Keratinocyte (primary cell): ENCODE results near the gene FGF8.

Experiments used
- EZH2 ChIP-seq: IDR thresholded peaks from one replicate; pipeline ENCODE4 v1.6.1; 2012; ENCODE audit warnings: inconsistent platforms, mild to moderate bottlenecking, low read length, moderate library complexity
- TF ChIP-seq, protein P1 (sequence below), 3 experiments: IDR thresholded peaks in 1 of 3; conservative IDR thresholded peaks in 1 of 3; optimal IDR thresholded peaks in 1 of 3; 2 replicates in 2 of 3; 3 replicates in 1 of 3; pipeline versions ENCODE3 to v1.5.1; 2011; ENCODE audit warnings: low read length in 3 of 3, mild to moderate bottlenecking in 3 of 3, moderate library complexity in 2 of 3, control low read depth in 1 of 3, inconsistent platforms in 1 of 3; ENCODE audit not compliant: insufficient read depth in 2 of 3; ENCODE audit errors: extremely low read depth in 1 of 3

- TF ChIP-seq, protein P1, sequence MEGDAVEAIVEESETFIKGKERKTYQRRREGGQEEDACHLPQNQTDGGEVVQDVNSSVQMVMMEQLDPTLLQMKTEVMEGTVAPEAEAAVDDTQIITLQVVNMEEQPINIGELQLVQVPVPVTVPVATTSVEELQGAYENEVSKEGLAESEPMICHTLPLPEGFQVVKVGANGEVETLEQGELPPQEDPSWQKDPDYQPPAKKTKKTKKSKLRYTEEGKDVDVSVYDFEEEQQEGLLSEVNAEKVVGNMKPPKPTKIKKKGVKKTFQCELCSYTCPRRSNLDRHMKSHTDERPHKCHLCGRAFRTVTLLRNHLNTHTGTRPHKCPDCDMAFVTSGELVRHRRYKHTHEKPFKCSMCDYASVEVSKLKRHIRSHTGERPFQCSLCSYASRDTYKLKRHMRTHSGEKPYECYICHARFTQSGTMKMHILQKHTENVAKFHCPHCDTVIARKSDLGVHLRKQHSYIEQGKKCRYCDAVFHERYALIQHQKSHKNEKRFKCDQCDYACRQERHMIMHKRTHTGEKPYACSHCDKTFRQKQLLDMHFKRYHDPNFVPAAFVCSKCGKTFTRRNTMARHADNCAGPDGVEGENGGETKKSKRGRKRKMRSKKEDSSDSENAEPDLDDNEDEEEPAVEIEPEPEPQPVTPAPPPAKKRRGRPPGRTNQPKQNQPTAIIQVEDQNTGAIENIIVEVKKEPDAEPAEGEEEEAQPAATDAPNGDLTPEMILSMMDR (optimal IDR thresholded peaks at IDR 0.05 in 1 of 3, IDR thresholded peaks at IDR 0.05 in 1 of 3, conservative IDR thresholded peaks at IDR 0.05 in 1 of 3; ENCODE audit: extremely low read depth in 1 of 3, insufficient read depth in 2 of 3, low read length in 3 of 3), result no peak
- peak; percentile 20 for TF ChIP-seq EZH2
Observed at GRCh38 chr10:101778781-101779543, 3.0 kb upstream of the FGF8 start.
